Measurements from ENCODE around the gene NOTO. TPM values are rescaled to one million over a fixed set of nuclear protein-coding genes. Genes with fewer than 3 reads are reported as not detected.

Gene NOTO
- polyA plus RNA-seq, 6 donors from 2014 or later, result not detected

- DNase-seq (no peak), ATAC-seq (ENCODE audit: low read depth in 2 of 2) (no peak)
- no peaks in the 10 kb centered on the region for H3K9me3 Mint-ChIP-seq
- peak overlapping the region; percentile 91 to 100 (median 98) for H3K4me3 Mint-ChIP-seq
- H3K27me3 Mint-ChIP-seq, result no peaks in the 10 kb centered on the region
- H3K4me1 Mint-ChIP-seq, result peaks cover 32 to 47% (median 34%) of the 10 kb centered on the region in 3 donors
- peak overlapping the region in 4 of 6 donors; percentile 10 to 97 (median 79) for H3K27ac Mint-ChIP-seq
- H3K36me3 Mint-ChIP-seq, result no peaks in the 10 kb centered on the region
Measured at GRCh38 chr2:73232403-73233153, 30.2 kb downstream of the NOTO start.

GRCh38 chr2:73233154-73233931 lies 31.0 kb downstream of the NOTO start, which contains the start of gene PRADC1:
PRADC1 (minus strand) TSS chr2:73233239; CDS start chr2:73233160, 79 bp downstream.
- no peaks in the 10 kb centered on the region for H3K9me3 Mint-ChIP-seq

DNA sequence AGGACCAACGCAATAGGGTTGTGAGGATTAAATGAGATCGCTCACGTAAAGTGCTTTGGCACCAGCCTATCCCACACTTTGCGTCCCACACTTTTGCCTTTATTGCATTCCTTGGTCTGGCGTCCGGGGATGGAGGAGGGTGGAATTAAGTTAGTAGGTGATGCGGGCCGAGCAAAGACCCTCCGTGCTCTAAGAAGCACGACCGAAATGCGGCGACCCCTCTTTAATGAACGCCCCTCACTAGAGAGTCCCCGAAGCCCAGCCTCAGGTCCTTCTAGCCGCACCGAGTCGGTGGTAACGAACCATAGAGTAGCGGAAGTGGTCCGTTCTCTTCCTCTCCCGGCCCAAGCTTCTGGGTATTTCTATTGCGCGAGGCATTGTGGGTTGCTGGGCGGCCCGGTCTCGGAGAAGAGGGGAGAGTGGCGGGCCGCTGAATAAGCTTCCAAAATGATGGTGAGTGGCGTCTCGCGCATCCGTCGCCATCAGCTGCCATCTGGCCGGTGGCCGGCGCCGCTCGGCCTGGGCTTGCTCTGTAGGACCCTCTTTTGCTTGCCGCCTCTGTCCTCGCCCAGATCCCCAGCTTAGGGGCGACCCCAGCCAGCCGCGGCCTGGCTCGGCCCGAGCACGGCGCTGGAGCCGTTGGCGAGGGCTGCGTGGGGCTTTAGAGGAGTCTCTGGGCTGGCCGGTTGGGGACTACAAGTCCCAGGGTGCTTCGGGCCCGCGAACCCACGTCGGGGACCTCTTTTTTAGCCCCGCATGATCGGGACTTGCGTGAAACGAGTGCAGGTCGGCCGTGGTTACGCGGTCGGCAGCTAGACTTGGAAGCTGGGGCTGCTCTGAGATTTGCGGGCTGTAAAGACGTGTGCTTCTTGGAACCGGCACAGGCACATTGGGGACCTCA lies 31.8 kb downstream of the NOTO start, which contains the start of gene CCT7:
Gene CCT7 (plus strand): TSS at position 377 of the 901 bp plus-strand sequence. CDS start 71 bp downstream, at position 448.
- no peaks in the 10 kb centered on the region for H3K9me3 Mint-ChIP-seq
- peaks cover 38 to 55% (median 41%) of the 10 kb centered on the region in 3 donors for H3K4me1 Mint-ChIP-seq
- H3K27ac Mint-ChIP-seq, result peak within 1 kb of the TSS; percentile 91 to 97 (median 97)
- DNase-seq (peak; percentile 89), ATAC-seq (ENCODE audit: low read depth in 2 of 2) (peak; percentile 72)
- H3K27me3 Mint-ChIP-seq, result no peaks in the 10 kb centered on the region
- H3K4me3 Mint-ChIP-seq, result peak within 1 kb of the TSS; percentile 91 to 100 (median 98)
- H3K36me3 Mint-ChIP-seq, result no peaks in the 10 kb centered on the region

More at GRCh38 chr2:73233154-73233931, 31.0 kb downstream of the NOTO start, which contains the start of gene PRADC1:
- peak within 1 kb of the TSS; percentile 91 to 97 (median 97) for H3K27ac Mint-ChIP-seq
- DNase-seq (peak; percentile 97), ATAC-seq (ENCODE audit: low read depth in 2 of 2) (peak; percentile 80)
- H3K27me3 Mint-ChIP-seq, result no peaks in the 10 kb centered on the region
- no peaks in the 10 kb centered on the region for H3K36me3 Mint-ChIP-seq
- peaks cover 36 to 52% (median 37%) of the 10 kb centered on the region in 3 donors for H3K4me1 Mint-ChIP-seq
- peak within 1 kb of the TSS; percentile 91 to 100 (median 98) for H3K4me3 Mint-ChIP-seq

- H3K27me3 Mint-ChIP-seq, result no peaks in the 10 kb centered on the region
- ATAC-seq (ENCODE audit: low read depth in 2 of 2) (no peak), DNase-seq (no peak)
- no peaks in the 10 kb centered on the region for H3K9me3 Mint-ChIP-seq
- H3K4me3 Mint-ChIP-seq, result peak overlapping the region; percentile 91 to 100 (median 98)
- H3K4me1 Mint-ChIP-seq, result peaks cover 40 to 55% (median 41%) of the 10 kb centered on the region in 3 donors
- H3K27ac Mint-ChIP-seq, result peak overlapping the region; percentile 8 to 97 (median 88)
- no peaks in the 10 kb centered on the region for H3K36me3 Mint-ChIP-seq
Measured at GRCh38 chr2:73235315-73236028, 33.1 kb downstream of the NOTO start.

DNA sequence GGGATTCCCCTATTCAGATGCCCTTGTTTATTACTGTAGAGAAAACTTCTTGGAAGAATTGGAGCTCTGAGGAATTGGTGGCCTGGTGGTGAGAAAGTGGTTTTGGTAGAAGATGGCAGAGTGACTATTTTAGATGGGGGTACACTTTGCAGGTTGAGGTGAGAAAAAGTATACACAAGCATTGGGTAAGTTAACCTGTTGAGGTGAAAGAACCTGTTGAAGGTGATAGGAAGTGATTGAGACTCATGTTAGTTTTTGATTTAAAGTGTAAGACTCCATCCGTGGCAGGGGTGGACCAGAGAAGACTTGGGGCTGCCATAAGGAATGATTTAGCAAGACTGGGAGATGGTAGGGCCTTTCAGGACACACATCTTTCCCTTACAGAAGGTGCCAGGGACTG lies 34.8 kb downstream of the NOTO start:
- DNase-seq, result no peak
- Mint-ChIP-seq H3K27me3 (no peaks in the 10 kb centered on the region), H3K4me3 (peak overlapping the region in 2 of 8 donors; percentile 35 to 94), H3K27ac (peak overlapping the region in 2 of 6 donors; percentile 6 to 12), H3K4me1 (peaks cover 40 to 55% (median 41%) of the 10 kb centered on the region in 3 donors), H3K36me3 (no peaks in the 10 kb centered on the region), H3K9me3 (no peaks in the 10 kb centered on the region)
- no peak for ATAC-seq (ENCODE audit: low read depth in 2 of 2)

DNA sequence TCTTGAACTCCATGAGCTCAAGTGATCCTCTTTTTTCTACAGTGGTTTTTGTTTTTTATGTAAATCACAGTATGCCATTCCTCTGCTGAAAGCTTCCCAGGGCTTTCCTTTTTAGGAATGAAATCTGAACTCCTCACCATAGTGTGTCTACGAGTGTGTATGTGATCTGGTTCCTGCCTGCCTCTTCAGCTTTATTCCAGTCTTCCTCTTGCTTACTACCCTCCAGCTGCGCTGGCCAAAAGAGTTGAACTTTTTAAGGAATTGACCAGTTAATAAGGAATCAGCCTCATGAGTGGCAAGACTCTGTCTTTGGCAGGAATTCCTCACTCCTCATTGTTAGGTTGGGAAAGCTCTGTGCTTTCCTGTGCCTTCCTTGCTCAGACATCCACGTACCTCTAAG lies 35.8 kb downstream of the NOTO start:
- Mint-ChIP-seq H3K9me3 (no peaks in the 10 kb centered on the region), H3K4me3 (peak overlapping the region in 2 of 8 donors; percentile 20 to 61), H3K27me3 (no peaks in the 10 kb centered on the region), H3K4me1 (peaks cover 36 to 47% (median 37%) of the 10 kb centered on the region in 3 donors), H3K36me3 (no peaks in the 10 kb centered on the region), H3K27ac (peak overlapping the region in 1 of 6 donors; percentile 37)
- DNase-seq (no peak), ATAC-seq (ENCODE audit: low read depth in 2 of 2) (no peak)

DNA sequence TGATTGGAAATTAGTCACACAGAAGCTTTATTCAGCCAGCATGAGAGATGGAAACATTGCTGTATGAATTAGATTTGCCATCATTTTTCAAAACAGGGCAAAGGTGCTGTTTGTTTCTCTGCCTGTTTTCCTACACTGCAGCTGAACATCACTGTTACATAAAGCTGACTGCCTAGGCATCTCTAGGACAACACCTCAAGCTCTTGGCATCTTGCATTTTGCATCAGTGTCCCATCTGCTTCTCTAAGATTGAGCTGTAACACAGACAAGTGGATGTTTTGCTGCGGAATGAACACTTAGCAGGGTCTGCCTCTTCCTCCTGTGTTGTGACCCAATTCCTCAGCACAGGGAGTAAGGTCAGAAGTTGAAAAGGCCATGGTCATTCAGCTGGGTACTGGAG lies 36.6 kb downstream of the NOTO start:
- H3K4me1 Mint-ChIP-seq, result peaks cover 35 to 44% (median 36%) of the 10 kb centered on the region in 3 donors

DNA sequence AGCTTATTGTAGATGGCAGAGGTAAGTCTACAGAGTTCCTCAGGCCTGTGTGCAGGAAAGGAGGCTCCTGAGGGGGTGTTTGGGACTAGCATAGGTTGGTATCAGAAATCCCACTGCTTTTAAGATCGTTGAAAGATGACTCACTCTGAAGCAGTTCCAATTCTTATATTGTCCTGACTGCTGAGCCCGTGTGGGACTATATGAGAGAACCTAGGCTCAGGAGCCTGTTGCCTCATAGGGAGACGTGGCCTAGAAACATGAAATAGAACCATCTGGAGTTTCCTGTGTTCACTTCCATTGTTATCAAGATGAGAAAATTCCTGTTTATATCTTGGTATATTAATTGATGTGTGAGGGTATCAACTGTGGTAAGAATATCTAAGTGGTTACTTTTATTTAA lies 37.4 kb downstream of the NOTO start:
- Mint-ChIP-seq H3K9me3 (no peaks in the 10 kb centered on the region), H3K27ac (no peak overlapping the region), H3K27me3 (no peaks in the 10 kb centered on the region), H3K36me3 (no peaks in the 10 kb centered on the region), H3K4me1 (peaks cover 28 to 42% (median 35%) of the 10 kb centered on the region in 3 donors), H3K4me3 (no peak overlapping the region)
- no peak for DNase-seq
- no peak for ATAC-seq (ENCODE audit: low read depth in 2 of 2)

More for the DNA sequence above, 36.6 kb downstream of the NOTO start:
- ATAC-seq (ENCODE audit: low read depth in 2 of 2), result no peak
- Mint-ChIP-seq H3K36me3 (no peaks in the 10 kb centered on the region), H3K27ac (no peak overlapping the region), H3K27me3 (no peaks in the 10 kb centered on the region), H3K9me3 (no peaks in the 10 kb centered on the region), H3K4me3 (no peak overlapping the region)
- no peak for DNase-seq

DNA sequence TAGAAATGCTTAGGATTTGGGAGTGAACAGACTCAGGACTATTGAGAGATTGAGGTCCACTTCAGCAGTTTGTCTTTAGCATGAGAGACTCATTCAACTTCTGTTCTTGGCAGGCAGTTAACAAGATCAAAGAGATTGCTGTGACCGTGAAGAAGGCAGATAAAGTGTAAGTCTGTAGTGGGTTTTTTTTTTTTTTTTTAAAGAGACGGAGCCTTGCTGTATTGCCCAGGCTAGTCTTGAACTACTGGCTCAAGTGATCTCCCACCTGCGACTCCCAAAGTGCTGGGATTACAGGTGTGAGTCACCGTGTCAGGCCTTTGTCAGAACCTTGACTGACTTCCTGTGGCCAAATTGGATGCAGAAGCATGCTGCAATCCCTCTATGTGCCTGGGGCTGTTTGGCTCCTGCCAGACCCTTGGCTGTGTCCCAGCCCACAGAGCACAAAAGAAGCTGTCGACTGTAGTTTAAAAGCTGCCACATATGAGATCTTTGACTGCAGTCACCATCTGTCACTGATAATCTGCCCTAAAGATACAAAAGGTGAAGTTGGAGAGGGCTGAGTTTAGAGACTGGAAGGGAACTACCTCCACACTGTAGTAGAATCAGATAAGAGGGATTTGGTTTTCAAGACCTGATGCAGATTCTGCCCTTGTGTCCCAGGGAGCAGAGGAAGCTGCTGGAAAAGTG lies 41.7 kb downstream of the NOTO start:
- ATAC-seq (ENCODE audit: low read depth in 2 of 2), result no peak
- no peaks in the 10 kb centered on the region for H3K9me3 Mint-ChIP-seq
- H3K4me3 Mint-ChIP-seq, result no peak overlapping the region
- H3K36me3 Mint-ChIP-seq, result peaks cover 15 to 20% of the 10 kb centered on the region in 2 donors
- no peak for DNase-seq
- no peak overlapping the region for H3K27ac Mint-ChIP-seq
- H3K4me1 Mint-ChIP-seq, result peaks cover 4 to 14% (median 12%) of the 10 kb centered on the region in 3 donors
- H3K27me3 Mint-ChIP-seq, result no peaks in the 10 kb centered on the region

GRCh38 chr2:73244580-73244979 lies 42.2 kb downstream of the NOTO start:
- H3K4me3 Mint-ChIP-seq, result no peak overlapping the region
- H3K27ac Mint-ChIP-seq, result no peak overlapping the region
- DNase-seq (no peak), ATAC-seq (ENCODE audit: low read depth in 2 of 2) (no peak)
- peaks cover 21 to 25% of the 10 kb centered on the region in 2 donors for H3K36me3 Mint-ChIP-seq
- no peaks in the 10 kb centered on the region for H3K9me3 Mint-ChIP-seq
- no peaks in the 10 kb centered on the region for H3K27me3 Mint-ChIP-seq
- H3K4me1 Mint-ChIP-seq, result peaks cover 0 to 14% (median 12%) of the 10 kb centered on the region in 3 donors

DNA sequence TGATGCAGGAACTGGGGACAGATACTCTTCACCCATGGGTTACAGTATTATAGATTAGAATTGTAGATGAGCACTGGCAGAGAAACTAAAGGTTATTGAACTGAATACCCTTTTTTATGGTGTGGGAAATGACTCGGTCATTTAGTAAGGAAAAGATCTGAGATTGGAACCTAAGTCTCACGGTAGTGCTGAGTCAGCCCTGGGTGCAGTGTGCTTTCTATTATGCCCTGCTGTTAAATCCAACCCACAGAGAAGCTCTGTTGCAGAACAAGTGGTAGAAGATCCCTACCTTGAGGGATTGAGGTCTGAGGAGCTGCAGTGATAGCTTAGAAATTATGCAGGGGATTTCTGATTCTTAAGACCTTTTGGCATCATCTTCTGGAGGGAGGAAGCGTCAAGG lies 44.5 kb downstream of the NOTO start:
- no peaks in the 10 kb centered on the region for H3K27me3 Mint-ChIP-seq
- peaks cover 0 to 14% (median 12%) of the 10 kb centered on the region in 3 donors for H3K4me1 Mint-ChIP-seq
- no peak for DNase-seq
- no peak overlapping the region for H3K27ac Mint-ChIP-seq
- no peaks in the 10 kb centered on the region for H3K9me3 Mint-ChIP-seq
- ATAC-seq (ENCODE audit: low read depth in 2 of 2), result no peak
- peaks cover 33 to 37% of the 10 kb centered on the region in 2 donors for H3K36me3 Mint-ChIP-seq
- no peak overlapping the region for H3K4me3 Mint-ChIP-seq

DNA sequence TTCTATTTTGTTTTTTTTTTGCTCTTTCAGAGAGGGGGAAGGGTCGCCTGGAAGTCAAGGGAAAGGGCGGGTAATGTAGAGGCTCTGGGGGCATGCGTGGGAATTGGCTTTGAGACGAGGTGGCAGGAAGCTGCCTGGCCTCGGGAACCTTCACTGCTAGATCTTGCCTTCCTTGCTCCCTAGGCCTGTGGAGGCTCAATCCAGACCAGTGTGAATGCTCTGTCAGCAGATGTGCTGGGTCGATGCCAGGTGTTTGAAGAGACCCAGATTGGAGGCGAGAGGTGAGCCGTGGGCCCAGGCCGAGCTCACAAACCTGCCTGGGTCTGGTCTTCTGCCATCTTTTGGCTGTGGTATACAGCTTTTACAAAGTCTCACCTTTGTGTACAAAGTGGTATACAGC lies 47.3 kb downstream of the NOTO start:
- DNase-seq (no peak), ATAC-seq (ENCODE audit: low read depth in 2 of 2) (no peak)
- Mint-ChIP-seq H3K9me3 (no peaks in the 10 kb centered on the region), H3K27ac (peak overlapping the region in 3 of 6 donors; percentile 4 to 86 (median 16)), H3K27me3 (no peaks in the 10 kb centered on the region), H3K36me3 (peaks cover 39 to 41% of the 10 kb centered on the region in 2 donors), H3K4me1 (peaks cover 5 to 15% (median 8%) of the 10 kb centered on the region in 3 donors), H3K4me3 (peak overlapping the region in 1 of 8 donors; percentile 4)
